HepG2 (cell line): ENCODE measurements around the gene DPT. TPM values are rescaled to one million over a fixed set of nuclear protein-coding genes. Genes with fewer than 3 reads are reported as not detected.

Experiments
- ARNT ChIP-seq: fragments of 450-650 bp; IDR thresholded peaks from 2 replicates; pipeline ENCODE4 v1.6.1; 2017
- DMTF1 ChIP-seq: sonication (generic); formaldehyde crosslinking; IDR thresholded peaks from 2 replicates; pipeline ENCODE4 v1.4.0; 2020; ENCODE audit warnings: mild to moderate bottlenecking, missing genetic modification reagents
- FLYWCH1 ChIP-seq: sonication (generic); formaldehyde crosslinking; IDR thresholded peaks from 2 replicates; pipeline ENCODE4 v1.8.1; 2023; ENCODE audit warnings: mild to moderate bottlenecking, missing genetic modification reagents
- FUBP1 ChIP-seq: sonication (generic); formaldehyde crosslinking; IDR thresholded peaks from 2 replicates; pipeline ENCODE4 v1.5.1; 2020; ENCODE audit warnings: missing genetic modification reagents, mild to moderate bottlenecking, borderline replicate concordance
- HIVEP1 ChIP-seq: sonication (generic); formaldehyde crosslinking; IDR thresholded peaks from 2 replicates; pipeline ENCODE4 v1.4.0; 2020; ENCODE audit warnings: mild to moderate bottlenecking, missing genetic modification reagents
- MTF2 ChIP-seq: sonication (generic); formaldehyde crosslinking; IDR thresholded peaks from 2 replicates; pipeline ENCODE4 v1.5.0; 2020; ENCODE audit warnings: missing genetic modification reagents, borderline replicate concordance
- NCOA2 ChIP-seq: sonication (generic); formaldehyde crosslinking; IDR thresholded peaks from 2 replicates; pipeline ENCODE4 v1.8.0; 2022; ENCODE audit warnings: inconsistent platforms
- NFRKB ChIP-seq: fragments of 450-650 bp; IDR thresholded peaks from 2 replicates; pipeline ENCODE4 v1.6.1; 2017
- POLR2AphosphoS5 ChIP-seq: IDR thresholded peaks from 2 replicates; pipeline ENCODE4 v1.6.1; 2012; ENCODE audit warnings: low read depth, low read length
- RAD21 ChIP-seq: fragments of 450-650 bp; formaldehyde crosslinking; IDR thresholded peaks from 2 replicates; pipeline ENCODE4 v1.5.0; 2020; ENCODE audit warnings: mild to moderate bottlenecking
- REL ChIP-seq: sonication (generic); formaldehyde crosslinking; conservative IDR thresholded peaks from 2 replicates; pipeline ENCODE4 v1.8.0; 2022; ENCODE audit warnings: mild to moderate bottlenecking, missing genetic modification reagents, moderate library complexity
- TFDP1 ChIP-seq: IDR thresholded peaks from 2 replicates; pipeline ENCODE4 v1.6.1; 2016; ENCODE audit warnings: missing compliant biosample characterization, missing genetic modification reagents, borderline replicate concordance
- ZNF362 ChIP-seq: sonication (generic); formaldehyde crosslinking; IDR thresholded peaks from 2 replicates; pipeline ENCODE4 v1.4.0; 2020; ENCODE audit warnings: missing genetic modification reagents, mild to moderate bottlenecking, borderline replicate concordance
- ZNF543 ChIP-seq: sonication (generic); formaldehyde crosslinking; IDR thresholded peaks from 2 replicates; pipeline ENCODE4 v1.4.0; 2020; ENCODE audit warnings: mild to moderate bottlenecking, missing genetic modification reagents
- ZNF672 ChIP-seq: sonication (generic); formaldehyde crosslinking; IDR thresholded peaks from 2 replicates; pipeline ENCODE4 v1.8.1; 2022; ENCODE audit warnings: missing genetic modification reagents
- ZSCAN22 ChIP-seq: sonication (generic); formaldehyde crosslinking; IDR thresholded peaks from 2 replicates; pipeline ENCODE4 v1.4.0; 2020; ENCODE audit warnings: mild to moderate bottlenecking, missing genetic modification reagents
- ZZZ3 ChIP-seq: sonication (generic); formaldehyde crosslinking; IDR thresholded peaks from 2 replicates; pipeline ENCODE4 v1.4.0; 2020; ENCODE audit warnings: missing genetic modification reagents, mild to moderate bottlenecking, borderline replicate concordance
- polyA plus RNA-seq, 8 experiments: library from polyadenylated mRNA; depleted of rRNA in 3 of 8; stranded (reverse) in 7 of 8; unstranded in 1 of 8; fragments of >200 nt; fragmentation: Illumina TruSeq in 4 of 8; extraction: Trizol in 4 of 8; gene quantifications; 2 replicates each; pipeline versions ENCODE4 v1.2.1 to v1.2.3, GENCODE V29; 2011 to 2016; ENCODE audit warnings: low read depth in 4 of 8, missing spikeins in 1 of 8, mixed read lengths in 1 of 8; ENCODE audit not compliant: insufficient read depth in 1 of 8
- total RNA-seq, 5 experiments: library from RNA; depleted of rRNA; stranded (reverse); fragments of >200 nt; fragmentation: Illumina TruSeq; extraction: Trizol; gene quantifications; 2 replicates each; pipeline ENCODE4 v1.2.3, GENCODE V29; 2016; ENCODE audit warnings: low read depth in 1 of 5
- TF ChIP-seq, protein P1 (sequence below): sonication (generic); formaldehyde crosslinking; IDR thresholded peaks from 2 replicates; pipeline ENCODE4 v1.9.0; 2021; ENCODE audit warnings: mild to moderate bottlenecking, missing genetic modification reagents

Gene DPT
- total and polyA plus RNA-seq, 2 of the 13 experiments (the other 11 are each of a cell fraction or from before 2014, with no cell fraction given): 0.04 TPM; not detected in 1

DNA sequence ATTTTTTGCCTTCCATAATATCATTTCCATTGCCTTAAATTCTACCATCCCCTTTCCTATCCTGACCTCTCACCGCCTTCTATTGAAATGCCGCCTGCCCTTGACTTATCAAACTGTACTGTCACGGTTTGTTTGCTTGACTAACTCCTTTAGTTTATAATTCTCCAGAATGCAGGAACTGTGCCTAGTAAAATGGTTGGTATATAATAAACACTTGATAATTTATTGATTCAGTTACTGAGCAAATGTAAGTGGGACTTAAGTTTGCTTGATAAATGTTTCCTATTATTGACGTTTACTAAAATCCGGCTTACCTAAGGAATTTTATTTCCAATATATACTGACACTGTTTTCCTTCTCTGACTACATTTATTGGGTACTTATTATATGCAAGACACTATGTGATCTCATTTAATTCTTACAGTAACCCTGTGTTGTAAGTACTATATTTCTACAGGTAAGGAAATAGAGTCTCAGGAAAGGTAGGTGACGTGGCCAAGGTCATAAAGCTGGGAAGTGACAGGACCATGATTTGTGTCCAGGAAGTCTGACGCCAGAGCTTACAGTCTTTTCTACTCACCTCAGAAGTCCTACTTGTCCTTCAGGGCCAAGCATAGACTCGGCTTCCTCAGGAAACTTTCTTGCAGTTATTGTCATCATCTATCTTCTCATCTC, 35.7 kb downstream of the DPT start (continued):
- TF ChIP-seq NCOA2 (CRISPR knock-in tag) (peak; percentile 92), RAD21 (CRISPR knock-in tag) (no peak), ZNF672 (CRISPR knock-in tag) (no peak), REL (CRISPR knock-in tag) (no peak), ZNF543 (no peak), MTF2 (no peak), ARNT (no peak), NFRKB (no peak), DMTF1 (CRISPR knock-in tag) (no peak), TFDP1 (CRISPR knock-in tag) (no peak), POLR2AphosphoS5 (no peak), FLYWCH1 (CRISPR knock-in tag) (no peak), ZSCAN22 (CRISPR knock-in tag) (no peak), FUBP1 (CRISPR knock-in tag) (no peak), HIVEP1 (CRISPR knock-in tag) (no peak), ZZZ3 (CRISPR knock-in tag) (no peak), ZNF362 (CRISPR knock-in tag) (no peak)
- TF ChIP-seq, protein P1, sequence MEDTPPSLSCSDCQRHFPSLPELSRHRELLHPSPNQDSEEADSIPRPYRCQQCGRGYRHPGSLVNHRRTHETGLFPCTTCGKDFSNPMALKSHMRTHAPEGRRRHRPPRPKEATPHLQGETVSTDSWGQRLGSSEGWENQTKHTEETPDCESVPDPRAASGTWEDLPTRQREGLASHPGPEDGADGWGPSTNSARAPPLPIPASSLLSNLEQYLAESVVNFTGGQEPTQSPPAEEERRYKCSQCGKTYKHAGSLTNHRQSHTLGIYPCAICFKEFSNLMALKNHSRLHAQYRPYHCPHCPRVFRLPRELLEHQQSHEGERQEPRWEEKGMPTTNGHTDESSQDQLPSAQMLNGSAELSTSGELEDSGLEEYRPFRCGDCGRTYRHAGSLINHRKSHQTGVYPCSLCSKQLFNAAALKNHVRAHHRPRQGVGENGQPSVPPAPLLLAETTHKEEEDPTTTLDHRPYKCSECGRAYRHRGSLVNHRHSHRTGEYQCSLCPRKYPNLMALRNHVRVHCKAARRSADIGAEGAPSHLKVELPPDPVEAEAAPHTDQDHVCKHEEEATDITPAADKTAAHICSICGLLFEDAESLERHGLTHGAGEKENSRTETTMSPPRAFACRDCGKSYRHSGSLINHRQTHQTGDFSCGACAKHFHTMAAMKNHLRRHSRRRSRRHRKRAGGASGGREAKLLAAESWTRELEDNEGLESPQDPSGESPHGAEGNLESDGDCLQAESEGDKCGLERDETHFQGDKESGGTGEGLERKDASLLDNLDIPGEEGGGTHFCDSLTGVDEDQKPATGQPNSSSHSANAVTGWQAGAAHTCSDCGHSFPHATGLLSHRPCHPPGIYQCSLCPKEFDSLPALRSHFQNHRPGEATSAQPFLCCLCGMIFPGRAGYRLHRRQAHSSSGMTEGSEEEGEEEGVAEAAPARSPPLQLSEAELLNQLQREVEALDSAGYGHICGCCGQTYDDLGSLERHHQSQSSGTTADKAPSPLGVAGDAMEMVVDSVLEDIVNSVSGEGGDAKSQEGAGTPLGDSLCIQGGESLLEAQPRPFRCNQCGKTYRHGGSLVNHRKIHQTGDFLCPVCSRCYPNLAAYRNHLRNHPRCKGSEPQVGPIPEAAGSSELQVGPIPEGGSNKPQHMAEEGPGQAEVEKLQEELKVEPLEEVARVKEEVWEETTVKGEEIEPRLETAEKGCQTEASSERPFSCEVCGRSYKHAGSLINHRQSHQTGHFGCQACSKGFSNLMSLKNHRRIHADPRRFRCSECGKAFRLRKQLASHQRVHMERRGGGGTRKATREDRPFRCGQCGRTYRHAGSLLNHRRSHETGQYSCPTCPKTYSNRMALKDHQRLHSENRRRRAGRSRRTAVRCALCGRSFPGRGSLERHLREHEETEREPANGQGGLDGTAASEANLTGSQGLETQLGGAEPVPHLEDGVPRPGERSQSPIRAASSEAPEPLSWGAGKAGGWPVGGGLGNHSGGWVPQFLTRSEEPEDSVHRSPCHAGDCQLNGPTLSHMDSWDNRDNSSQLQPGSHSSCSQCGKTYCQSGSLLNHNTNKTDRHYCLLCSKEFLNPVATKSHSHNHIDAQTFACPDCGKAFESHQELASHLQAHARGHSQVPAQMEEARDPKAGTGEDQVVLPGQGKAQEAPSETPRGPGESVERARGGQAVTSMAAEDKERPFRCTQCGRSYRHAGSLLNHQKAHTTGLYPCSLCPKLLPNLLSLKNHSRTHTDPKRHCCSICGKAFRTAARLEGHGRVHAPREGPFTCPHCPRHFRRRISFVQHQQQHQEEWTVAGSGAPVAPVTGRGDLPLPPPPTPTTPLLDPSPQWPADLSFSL (CRISPR knock-in tag): no peak
